Germinal center (tissue), 1 donor: ENCODE results near the gene ALKAL2.

Source experiments
- DNase-seq: peaks from one replicate; pipeline ENCODE4 v3.0.0; 2012; ENCODE audit warnings: mixed read lengths, low spot score

Gene ALKAL2

DNA sequence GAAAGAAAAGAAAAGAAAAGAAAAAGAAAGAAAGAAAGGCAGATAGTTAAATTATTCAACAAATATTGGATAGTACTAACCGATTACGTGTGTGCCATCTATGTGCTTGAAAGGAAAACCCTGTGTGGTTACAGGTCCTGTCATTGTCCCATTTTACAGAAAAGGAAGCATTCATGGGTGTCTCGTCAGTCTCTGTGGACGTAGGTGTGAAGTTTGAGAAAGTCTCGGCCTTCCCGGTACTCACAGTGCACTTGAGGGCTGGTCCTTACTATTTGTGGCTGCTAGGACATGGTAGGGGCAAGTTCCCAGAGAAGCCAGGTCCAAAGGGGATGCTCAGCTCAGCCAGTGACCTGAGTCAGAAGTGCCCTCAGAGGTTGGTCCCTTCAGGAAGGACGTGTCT, 43.3 kb downstream of the ALKAL2 start:
- DNase-seq: no peak

DNA sequence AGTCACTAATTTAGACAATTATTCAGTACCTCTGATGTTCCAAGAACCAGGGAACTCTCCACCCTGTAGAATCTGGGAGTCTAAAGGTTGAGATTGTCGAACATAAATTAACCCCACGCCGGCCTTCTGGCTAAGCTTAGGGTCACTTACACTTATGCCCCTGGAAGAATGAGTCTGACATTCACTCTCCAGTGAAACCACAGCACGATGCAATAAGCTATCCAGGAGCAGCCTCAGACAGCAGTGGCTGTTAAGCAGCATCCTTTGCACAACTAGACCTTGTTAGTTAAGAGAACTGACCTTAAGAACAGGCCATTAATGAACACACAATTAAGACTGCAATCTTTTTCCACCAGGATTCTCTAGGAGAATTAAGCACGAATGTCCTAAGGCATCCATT, 49.0 kb downstream of the ALKAL2 start:
- DNase-seq: no peak

DNA sequence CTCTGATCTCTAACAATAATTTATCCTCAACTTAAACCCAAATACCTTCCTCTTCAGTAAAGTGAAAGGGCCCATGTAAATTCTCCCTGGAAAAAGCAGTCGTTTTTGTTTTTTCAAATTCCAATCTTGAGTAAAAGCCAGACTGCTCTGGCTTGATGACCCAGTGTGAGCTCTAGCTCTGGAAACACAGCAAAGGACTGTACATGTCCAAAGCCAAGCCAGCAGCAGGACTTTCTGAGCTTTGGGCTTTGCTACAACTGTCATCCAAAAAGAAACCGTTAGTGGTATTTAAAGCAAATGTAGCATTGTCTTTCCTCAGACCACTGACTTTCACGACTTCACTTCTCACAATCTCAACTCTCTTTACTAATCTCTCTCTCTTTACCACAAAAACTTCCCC, 49.5 kb downstream of the ALKAL2 start:
- no peak for DNase-seq

DNA sequence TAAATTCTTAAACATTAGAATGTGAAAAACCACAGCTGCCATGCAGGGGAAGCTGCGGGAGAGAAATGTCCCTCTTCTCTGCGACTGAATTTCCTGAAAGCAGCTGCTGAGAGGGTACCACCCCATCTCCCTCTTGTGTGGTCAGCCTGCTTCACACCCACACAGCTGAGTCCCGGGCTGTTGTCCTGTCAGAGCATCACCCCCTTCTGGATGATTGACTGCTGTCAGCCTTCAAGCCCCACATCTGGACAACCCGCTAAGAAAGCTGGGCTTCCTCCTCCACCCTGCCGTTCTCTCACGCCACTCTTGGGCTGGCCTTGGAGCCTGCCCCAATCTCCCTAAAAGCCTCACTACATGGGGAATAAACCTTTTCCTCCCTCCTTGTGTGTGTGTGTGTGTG, 50.0 kb downstream of the ALKAL2 start:
- no peak for DNase-seq

DNA sequence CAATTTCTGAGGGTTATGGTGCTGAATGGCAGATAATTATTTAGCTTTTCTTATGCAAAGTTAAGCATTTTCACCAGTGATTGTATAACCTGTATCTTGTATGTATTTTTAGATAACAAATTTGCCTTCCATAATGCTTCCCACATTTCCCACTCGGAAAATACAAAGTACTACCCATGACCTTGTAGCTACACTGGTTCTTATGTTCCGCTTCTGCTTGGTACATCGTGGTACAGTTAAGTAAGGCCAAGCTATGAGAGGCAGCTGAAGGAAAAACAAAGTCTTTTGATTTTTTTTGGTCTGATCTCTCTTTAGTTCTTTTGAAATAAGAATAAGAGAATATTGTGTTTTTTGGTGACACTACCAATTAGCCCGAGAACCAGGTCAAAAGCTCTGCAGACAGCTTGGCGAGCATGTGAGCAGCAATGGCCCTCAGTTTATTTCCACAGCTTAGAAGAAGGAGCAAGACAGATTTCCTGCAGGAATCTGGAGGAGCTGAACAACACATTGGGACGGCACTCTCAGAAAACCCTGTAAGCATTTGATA, 50.8 kb downstream of the ALKAL2 start:
- DNase-seq: no peak

DNA sequence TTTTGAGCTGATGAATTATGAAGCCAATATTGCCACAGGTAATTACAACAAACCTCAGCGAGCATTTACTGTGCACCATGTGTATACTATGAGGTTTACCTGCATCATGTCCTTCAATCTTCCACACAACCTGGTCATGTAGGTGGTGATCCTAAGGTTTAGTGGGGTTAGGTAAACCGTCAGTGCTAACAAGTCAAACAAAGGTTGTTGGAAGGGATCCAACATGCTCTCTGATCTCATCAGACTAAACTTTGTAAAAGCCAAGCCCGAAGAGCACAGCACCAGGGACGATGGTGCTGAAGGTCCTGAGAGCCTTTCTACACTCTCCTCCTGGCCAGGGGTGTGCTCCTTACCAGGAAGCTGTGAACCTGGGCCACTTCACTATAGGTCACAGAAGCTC, 53.5 kb downstream of the ALKAL2 start:
- no peak for DNase-seq

DNA sequence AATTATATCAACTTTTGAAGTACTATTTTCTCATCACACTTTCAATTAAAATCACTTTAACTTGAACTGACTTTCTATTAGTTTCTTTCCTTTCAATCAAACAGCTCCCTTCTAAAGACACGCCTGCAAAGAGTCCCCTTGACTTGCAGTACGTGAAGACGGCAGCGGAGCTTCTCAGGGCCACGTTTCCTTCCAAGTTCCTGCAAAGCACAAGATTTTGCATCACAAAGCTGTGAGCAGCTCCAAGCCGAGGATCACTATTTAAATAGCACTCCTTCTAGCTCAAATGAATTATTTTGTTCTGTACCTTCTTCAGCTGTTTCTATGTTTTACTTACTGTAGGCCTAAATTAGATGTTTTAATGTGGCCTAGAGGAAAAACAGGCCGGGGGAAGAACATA, 54.9 kb downstream of the ALKAL2 start:
- DNase-seq: no peak

DNA sequence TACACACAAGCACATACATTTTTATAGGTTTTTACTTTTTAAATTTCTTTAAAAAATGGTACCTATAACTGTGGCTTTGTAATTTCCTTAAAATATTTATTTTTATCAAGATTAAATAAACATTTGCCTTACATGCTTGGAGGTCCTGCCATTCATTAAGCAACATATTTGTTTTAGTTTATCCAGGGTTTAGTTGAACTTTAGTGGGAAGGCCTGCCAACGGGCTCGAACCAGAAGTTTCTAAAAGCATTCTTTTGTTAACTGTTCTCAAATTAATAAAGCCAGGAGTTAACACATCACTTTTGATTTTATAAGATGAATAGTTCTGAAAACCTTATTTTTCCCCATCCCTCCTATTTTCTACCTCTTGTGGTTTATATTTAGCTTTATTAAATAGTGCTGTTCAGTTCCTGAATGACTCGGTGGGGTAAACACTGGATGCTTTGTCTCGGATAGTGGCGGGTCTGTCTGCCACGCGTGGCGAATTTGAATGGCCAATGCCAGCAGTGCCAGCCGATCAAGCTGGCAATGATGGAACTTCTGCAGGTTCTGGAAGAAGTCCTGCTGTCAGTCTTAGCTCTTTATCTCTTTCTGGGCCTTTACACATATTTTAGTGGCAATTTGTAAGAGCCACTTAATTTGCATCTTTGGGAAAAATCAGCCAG, 56.2 kb downstream of the ALKAL2 start:
- no peak for DNase-seq
